ENCODE results near the gene TTC22. TPM values are rescaled to one million over a fixed set of nuclear protein-coding genes. Genes with fewer than 3 reads are reported as not detected.

Gene TTC22
- total RNA-seq, 1 donor = under 0.01 TPM

DNA sequence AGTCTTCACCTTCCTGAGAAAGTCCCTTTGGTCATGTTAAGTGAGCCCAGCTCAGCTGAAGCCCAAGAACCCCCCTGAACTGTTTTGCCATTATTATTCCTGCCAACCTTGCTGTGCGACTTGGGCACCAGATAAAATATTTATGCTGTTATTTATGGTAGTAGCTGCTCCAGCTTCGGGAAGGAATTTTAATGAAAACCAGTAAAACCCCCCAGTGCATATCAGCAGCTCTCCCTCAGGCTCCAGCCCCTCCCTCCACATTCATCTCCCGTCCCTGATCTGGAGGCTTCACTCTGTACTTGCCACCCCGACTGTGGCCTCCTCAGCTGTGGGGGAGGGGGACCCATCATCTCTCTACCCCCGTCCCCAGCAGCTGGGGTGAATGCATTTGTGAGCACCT is 12.7 kb downstream of the TTC22 start:
- H3K4me3 ChIP-seq (ENCODE audit: low read depth, low read length) = no peak overlapping the region
- DNase-seq (ENCODE audit: low read depth) = no peak
- TF ChIP-seq, protein P1, sequence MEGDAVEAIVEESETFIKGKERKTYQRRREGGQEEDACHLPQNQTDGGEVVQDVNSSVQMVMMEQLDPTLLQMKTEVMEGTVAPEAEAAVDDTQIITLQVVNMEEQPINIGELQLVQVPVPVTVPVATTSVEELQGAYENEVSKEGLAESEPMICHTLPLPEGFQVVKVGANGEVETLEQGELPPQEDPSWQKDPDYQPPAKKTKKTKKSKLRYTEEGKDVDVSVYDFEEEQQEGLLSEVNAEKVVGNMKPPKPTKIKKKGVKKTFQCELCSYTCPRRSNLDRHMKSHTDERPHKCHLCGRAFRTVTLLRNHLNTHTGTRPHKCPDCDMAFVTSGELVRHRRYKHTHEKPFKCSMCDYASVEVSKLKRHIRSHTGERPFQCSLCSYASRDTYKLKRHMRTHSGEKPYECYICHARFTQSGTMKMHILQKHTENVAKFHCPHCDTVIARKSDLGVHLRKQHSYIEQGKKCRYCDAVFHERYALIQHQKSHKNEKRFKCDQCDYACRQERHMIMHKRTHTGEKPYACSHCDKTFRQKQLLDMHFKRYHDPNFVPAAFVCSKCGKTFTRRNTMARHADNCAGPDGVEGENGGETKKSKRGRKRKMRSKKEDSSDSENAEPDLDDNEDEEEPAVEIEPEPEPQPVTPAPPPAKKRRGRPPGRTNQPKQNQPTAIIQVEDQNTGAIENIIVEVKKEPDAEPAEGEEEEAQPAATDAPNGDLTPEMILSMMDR (IDR thresholded peaks at IDR 0.05; ENCODE audit: insufficient read depth, low read length) = no peak

DNA sequence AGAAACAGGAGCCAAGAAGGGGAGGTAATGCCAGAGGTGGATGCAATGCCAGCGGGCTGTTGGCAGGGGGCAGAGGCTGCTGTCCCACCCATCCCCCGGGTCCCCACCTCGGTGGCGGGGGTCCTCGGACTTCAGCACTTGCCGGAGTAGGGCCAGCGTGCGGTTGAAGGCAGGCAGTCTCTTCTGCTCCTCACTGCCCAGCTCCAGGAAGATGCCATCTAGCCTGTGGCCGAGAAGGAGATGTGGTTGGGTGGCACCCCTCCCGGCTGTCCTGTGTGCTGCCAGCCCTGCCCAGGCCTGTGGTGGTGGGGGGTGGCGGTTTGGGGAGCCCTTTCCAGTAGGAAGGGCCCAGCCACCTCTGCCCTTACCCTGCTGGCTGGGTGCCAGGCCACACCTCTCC is 13.5 kb downstream of the TTC22 start:
- no peak for DNase-seq (ENCODE audit: low read depth)
- TF ChIP-seq, protein P1 (IDR thresholded peaks at IDR 0.05; ENCODE audit: insufficient read depth, low read length) = no peak
- H3K4me3 ChIP-seq (ENCODE audit: low read depth, low read length) = no peak overlapping the region

DNA sequence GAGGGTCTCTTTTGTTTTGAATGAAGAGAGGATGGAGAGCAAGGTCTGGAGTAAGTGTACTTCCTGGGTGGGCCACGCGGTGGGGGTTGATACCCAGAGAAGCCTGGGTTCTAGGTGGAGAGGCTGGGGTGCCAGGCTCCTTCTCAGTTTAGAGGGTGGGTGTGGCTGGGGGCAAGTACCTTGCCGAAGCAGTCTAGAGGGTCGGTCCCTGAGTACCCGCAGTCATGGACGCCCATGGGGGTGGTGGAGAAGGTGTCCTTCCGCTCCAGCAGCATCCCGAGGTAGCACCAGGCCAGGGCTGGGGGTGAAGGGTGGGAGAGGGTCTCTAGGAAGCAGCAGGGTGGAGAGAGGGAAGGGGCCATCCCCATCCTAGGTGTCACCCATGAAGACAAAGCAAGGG is 14.3 kb downstream of the TTC22 start:
- DNase-seq (ENCODE audit: low read depth) = no peak
- TF ChIP-seq, protein P1 (IDR thresholded peaks at IDR 0.05; ENCODE audit: insufficient read depth, low read length) = no peak
- H3K4me3 ChIP-seq (ENCODE audit: low read depth, low read length) = no peak overlapping the region

DNA sequence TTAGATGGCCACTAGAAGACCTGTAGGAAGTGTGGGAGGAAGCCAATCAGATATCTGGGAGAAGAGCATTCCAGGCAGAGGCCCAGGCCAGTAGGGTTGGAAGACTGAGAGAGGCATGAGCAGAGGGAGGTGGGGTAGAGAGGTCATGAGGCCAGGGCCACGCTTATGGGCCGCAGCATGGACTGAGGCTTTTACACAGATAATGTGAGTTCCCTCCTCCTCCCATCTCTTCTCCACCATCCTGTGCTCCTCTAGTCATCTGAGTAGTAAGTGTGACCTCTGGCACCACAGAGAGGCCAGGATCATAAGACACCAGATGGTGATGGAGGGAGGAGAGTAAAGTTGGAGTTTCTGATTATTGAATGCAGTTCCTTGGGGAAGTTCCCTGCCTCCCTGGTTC is 17.1 kb downstream of the TTC22 start:
- TF ChIP-seq, protein P1 (IDR thresholded peaks at IDR 0.05; ENCODE audit: insufficient read depth, low read length) = no peak
- no peak for DNase-seq (ENCODE audit: low read depth)

DNA sequence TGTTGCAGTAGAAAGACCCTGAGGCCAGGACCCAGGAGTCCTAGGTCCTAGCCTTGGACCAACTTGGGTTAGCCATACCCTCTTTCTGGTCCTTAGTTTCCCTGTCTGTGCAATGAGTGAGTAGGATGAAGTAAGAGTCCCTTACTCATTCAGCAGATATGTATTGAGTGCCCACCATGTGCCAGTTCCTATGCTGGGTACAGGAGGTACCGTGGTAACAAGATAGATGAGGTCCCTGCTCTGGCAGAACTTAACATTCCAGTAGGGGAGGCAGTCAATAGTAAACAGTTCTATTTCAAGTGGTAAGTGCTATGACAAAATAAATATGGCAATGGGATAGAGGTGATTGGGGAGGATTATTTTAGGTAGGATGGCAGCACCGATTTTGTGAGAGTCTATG is 18.5 kb downstream of the TTC22 start:
- no peak for DNase-seq (ENCODE audit: low read depth)
- TF ChIP-seq, protein P1 (IDR thresholded peaks at IDR 0.05; ENCODE audit: insufficient read depth, low read length) = no peak
- no peak overlapping the region for H3K4me3 ChIP-seq (ENCODE audit: low read depth, low read length)

More for the DNA sequence above, 17.1 kb downstream of the TTC22 start:
- no peak overlapping the region for H3K4me3 ChIP-seq (ENCODE audit: low read depth, low read length)

GRCh38 chr1:54782156-54782555 is 19.0 kb downstream of the TTC22 start:
- DNase-seq (ENCODE audit: low read depth) = no peak
- TF ChIP-seq, protein P1 (IDR thresholded peaks at IDR 0.05; ENCODE audit: insufficient read depth, low read length) = no peak
- H3K4me3 ChIP-seq (ENCODE audit: low read depth, low read length) = no peak overlapping the region

DNA sequence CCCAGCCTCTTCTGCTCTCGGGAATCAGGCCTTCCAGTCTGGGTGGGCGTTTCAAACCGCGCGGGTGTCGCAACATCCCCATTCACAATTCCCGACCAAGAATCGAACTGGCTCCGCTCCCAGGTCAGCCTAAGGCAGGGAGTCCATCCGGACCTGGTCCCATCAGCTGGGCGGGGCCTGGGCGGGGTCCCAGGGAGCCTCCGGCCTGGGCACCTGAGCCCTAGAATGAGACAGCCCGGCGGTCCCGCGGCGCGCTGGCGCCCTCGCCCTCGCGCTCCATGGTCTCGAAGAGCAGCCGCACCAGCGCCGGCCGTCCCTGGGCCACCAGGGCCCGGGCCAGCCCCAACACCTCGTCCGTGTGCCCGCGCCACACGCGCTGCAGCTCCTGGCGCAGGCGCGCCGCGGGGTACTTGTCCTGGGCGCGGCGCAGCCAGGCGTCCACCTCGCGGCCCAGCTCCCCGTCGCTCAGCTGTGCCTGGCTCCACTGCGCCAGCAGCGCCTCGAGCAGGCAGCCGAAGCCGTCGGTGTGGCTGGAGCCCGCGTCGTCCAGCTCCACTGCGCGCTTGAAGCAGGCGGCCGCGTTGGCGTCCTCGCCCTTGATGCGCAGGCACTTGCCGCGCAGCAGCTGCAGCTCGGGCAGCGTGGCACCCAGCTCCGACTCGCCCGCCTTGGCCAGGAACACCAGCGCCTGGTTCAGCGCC is 19.9 kb downstream of the TTC22 start:
- DNase-seq (ENCODE audit: low read depth) = no peak
- TF ChIP-seq, protein P1 (IDR thresholded peaks at IDR 0.05; ENCODE audit: insufficient read depth, low read length) = no peak
- H3K4me3 ChIP-seq (ENCODE audit: low read depth, low read length) = no peak overlapping the region
